Placental pericyte (primary cell): ENCODE data around the gene WNK4. TPM values are rescaled to one million over a fixed set of nuclear protein-coding genes. Genes with fewer than 3 reads are reported as not detected.

Source experiments
- small RNA-seq: library from RNA; depleted of rRNA; stranded (forward); fragments of <200 nt; gene quantifications from one replicate; pipeline ENCODE3, GENCODE V24; 2012; ENCODE audit warnings: low replicate concordance
- total RNA-seq: library from RNA; depleted of rRNA; stranded (reverse); fragments of >200 nt; gene quantifications from 2 replicates; pipeline ENCODE4 v1.2.3, GENCODE V29; 2012

WNK4 gene
- 0.44 and 1.0 TPM in 2 replicates for total RNA-seq

GRCh38 chr17:42779936-42780850, at the start of gene WNK4:
Gene WNK4, plus strand, starts transcription at chr17:42780610. Its CDS starts 89 bp downstream, at chr17:42780699.

GRCh38 chr17:42744806-42745617, 35.4 kb upstream of the WNK4 start, which contains the start of gene EZH1:
Gene EZH1, minus strand, starts transcription at chr17:42745040. Its CDS starts 16,099 bp downstream, at chr17:42728941.

GRCh38 chr17:42760652-42761581, 19.5 kb upstream of the WNK4 start, which contains the start of gene RAMP2:
Gene RAMP2, plus strand, starts transcription at chr17:42761227. Its CDS starts 35 bp downstream, at chr17:42761262.

GRCh38 chr17:42773290-42774035, 6.9 kb upstream of the WNK4 start, which contains the start of gene VPS25:
Gene VPS25, plus strand, starts transcription at chr17:42773449. Its CDS starts 27 bp downstream, at chr17:42773476.

GRCh38 chr17:42798383-42799380, 18.3 kb downstream of the WNK4 start, which contains the start of the genes CNTD1 and COA3:
Gene CNTD1, plus strand, starts transcription at chr17:42798861. Its CDS starts 207 bp downstream, at chr17:42799068.
Gene COA3, minus strand, starts transcription at chr17:42798704. Its CDS starts 23 bp downstream, at chr17:42798681.

DNA sequence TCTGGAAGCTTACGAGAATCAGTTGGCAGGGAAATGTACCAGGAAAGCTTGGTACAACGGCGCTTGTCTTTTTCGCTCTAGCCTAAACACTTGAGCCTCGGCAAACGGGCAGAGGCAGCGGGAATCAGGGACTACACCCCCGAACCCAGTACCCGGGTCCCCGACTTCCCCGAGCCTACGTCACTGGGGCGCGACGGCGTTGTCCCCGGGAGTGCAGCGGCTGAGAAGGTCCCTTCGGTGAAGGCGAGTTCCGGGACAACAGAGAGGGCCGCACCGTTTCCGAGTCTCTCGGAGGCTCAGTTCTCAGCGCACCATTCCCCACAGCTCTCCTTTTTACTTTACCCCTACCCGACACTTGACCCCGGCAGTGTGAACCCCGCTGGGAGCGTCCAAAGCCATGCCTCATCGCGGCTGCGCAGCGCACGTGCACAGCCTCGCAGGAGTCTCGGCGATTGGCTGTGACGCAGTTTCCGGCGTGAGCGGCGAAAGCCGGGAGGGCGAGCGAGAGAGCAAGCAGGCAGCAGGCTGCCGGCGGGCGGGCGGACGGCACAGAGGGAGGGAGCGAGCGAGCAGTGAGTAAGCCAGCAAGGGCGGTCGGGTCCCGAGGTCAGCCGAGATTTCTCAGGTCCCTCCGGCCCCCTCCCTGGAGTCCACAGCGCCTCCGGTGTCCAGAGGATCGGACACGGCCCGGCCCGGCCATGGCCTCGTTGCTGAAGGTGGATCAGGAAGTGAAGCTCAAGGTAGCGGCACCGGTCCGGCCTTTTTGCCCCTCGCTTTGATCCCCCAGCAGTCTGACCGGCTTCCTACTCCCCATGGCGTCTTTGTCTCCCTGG, 52.7 kb downstream of the WNK4 start, which contains the start of gene PSME3:
TSS of gene PSME3 (plus strand) at position 464 of the 833 bp plus-strand sequence. CDS start at position 699, 235 bp downstream.

DNA sequence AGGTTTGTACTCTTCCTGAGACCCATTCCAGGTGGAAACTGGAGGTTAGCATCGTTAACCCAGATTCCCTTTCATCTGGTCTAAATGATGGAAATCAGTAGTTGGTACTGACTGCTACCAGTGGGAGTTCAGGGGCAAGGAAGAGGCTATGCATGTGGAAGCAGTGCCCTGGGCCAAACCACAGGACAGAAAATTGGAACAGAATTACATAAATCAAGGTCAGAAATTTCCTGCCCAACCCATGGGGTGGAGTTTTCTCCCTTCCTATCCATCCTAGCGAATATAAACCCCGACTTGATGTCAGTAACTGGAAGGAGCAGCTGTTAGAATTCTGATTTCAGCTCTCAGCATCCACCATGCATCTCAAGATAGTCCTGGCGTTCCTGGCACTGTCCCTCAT, 63.9 kb downstream of the WNK4 start, which contains the start of gene AOC2:
TSS of gene AOC2 (plus strand) at position 310 of the 400 bp plus-strand sequence. CDS start at position 357, 47 bp downstream.

Small RNAs within 50 kb of the gene (small RNA-seq; reads per million reads assigned to genes)
- gene HMGN2P15, result not detected
- not detected for gene MIR6781

Other genes starting within 250 kb of the WNK4 start
- gene NAGLU, start 244.4 kb upstream of the WNK4 start, total RNA-seq, result 41.2 and 58.4 TPM in 2 replicates
- 6.8 and 8.4 TPM in 2 replicates for gene HSD17B1, start 227.7 kb upstream of the WNK4 start, total RNA-seq
- gene COASY, start 218.5 kb upstream of the WNK4 start, total RNA-seq, result 27.1 and 30.4 TPM in 2 replicates
- 32.4 and 55.7 TPM in 2 replicates for gene MLX, start 213.5 kb upstream of the WNK4 start, total RNA-seq
- 1.3 and 13.7 TPM in 2 replicates for gene PSMC3IP, start 202.9 kb upstream of the WNK4 start, total RNA-seq
- 97.6 and 118 TPM in 2 replicates for gene RETREG3, start 171.2 kb upstream of the WNK4 start, total RNA-seq
- gene TUBG1, start 170.9 kb upstream of the WNK4 start, total RNA-seq, result 23.0 and 79.5 TPM in 2 replicates
- 10.9 and 14.9 TPM in 2 replicates for gene TUBG2, start 121.3 kb upstream of the WNK4 start, total RNA-seq
- 10.7 and 11.0 TPM in 2 replicates for gene PLEKHH3, start 103.6 kb upstream of the WNK4 start, total RNA-seq
- gene CCR10, start 98.8 kb upstream of the WNK4 start, total RNA-seq, result 1.0 and 1.1 TPM in 2 replicates
- gene CNTNAP1, start 98.1 kb upstream of the WNK4 start, total RNA-seq, result 15.6 and 41.1 TPM in 2 replicates
- gene EZH1, start 35.6 kb upstream of the WNK4 start, total RNA-seq, result 20.5 and 31.5 TPM in 2 replicates
- 0.29 TPM in 1 of 2 replicates, not detected in the other for gene RAMP2, start 19.4 kb upstream of the WNK4 start, total RNA-seq
- 57.3 and 83.3 TPM in 2 replicates for gene VPS25, start 7.2 kb upstream of the WNK4 start, total RNA-seq
- 32.4 and 59.3 TPM in 2 replicates for gene COA3, start 18.1 kb downstream of the WNK4 start, total RNA-seq
- under 0.01 TPM in 1 of 2 replicates, not detected in the other for gene CNTD1, start 18.3 kb downstream of the WNK4 start, total RNA-seq
- 77.9 and 79.9 TPM in 2 replicates for gene BECN1, start 43.7 kb downstream of the WNK4 start, total RNA-seq
- 74.0 and 146 TPM in 2 replicates for gene PSME3, start 52.8 kb downstream of the WNK4 start, total RNA-seq
- gene AOC2, start 64.0 kb downstream of the WNK4 start, total RNA-seq, result 0.44 and 0.72 TPM in 2 replicates
- gene AOC3, start 70.6 kb downstream of the WNK4 start, total RNA-seq, result under 0.01 and 0.22 TPM in 2 replicates
- not detected in 2 replicates for gene G6PC1, start 120.2 kb downstream of the WNK4 start, total RNA-seq
- 16.0 and 17.3 TPM in 2 replicates for gene AARSD1, start 183.8 kb downstream of the WNK4 start, total RNA-seq
- gene PTGES3L, start 199.5 kb downstream of the WNK4 start, total RNA-seq, result 0.66 and 1.9 TPM in 2 replicates
- 10.7 and 12.0 TPM in 2 replicates for gene RUNDC1, start 200.0 kb downstream of the WNK4 start, total RNA-seq
- gene RPL27, start 217.8 kb downstream of the WNK4 start, total RNA-seq, result 633 and 1,027 TPM in 2 replicates
- 21.8 and 23.9 TPM in 2 replicates for gene IFI35, start 226.2 kb downstream of the WNK4 start, total RNA-seq
- gene VAT1, start 241.8 kb downstream of the WNK4 start, total RNA-seq, result 314 and 543 TPM in 2 replicates
- gene RND2, start 244.6 kb downstream of the WNK4 start, total RNA-seq, result under 0.01 and 0.88 TPM in 2 replicates